Neuronal stem cell (in vitro differentiated cells): ENCODE results near the gene NPNT.

ENCODE experiments used
- DNase-seq: peaks from one replicate; pipeline ENCODE4 v3.0.0-alpha.2; 2013; ENCODE audit warnings: low spot score
- H2AFZ ChIP-seq: one replicate; pipeline ENCODE4 v1.6.1; 2013; ENCODE audit warnings: mild to moderate bottlenecking, low read length, inconsistent platforms
- H2AK5ac ChIP-seq: 2 replicates; pipeline ENCODE4 v1.6.1; 2013; ENCODE audit warnings: low read depth, mild to moderate bottlenecking, inconsistent platforms, low read length, moderate library complexity, mixed read lengths
- H2BK120ac ChIP-seq: 2 replicates; pipeline ENCODE4 v1.6.1; 2013; ENCODE audit warnings: low read depth, mild to moderate bottlenecking, inconsistent platforms, low read length, moderate library complexity, mixed read lengths
- H2BK12ac ChIP-seq: one replicate; pipeline ENCODE4 v1.6.1; 2013; ENCODE audit warnings: low read length, inconsistent platforms
- H2BK15ac ChIP-seq: 2 replicates; pipeline ENCODE4 v1.6.1; 2013; ENCODE audit warnings: mild to moderate bottlenecking, low read length, inconsistent platforms, mixed read lengths
- H2BK5ac ChIP-seq: one replicate; pipeline ENCODE4 v1.6.1; 2013; ENCODE audit warnings: inconsistent platforms, mild to moderate bottlenecking, low read length, moderate library complexity
- H3K14ac ChIP-seq: one replicate; pipeline ENCODE4 v1.6.1; 2013; ENCODE audit warnings: low read length, inconsistent platforms
- H3K18ac ChIP-seq: 2 replicates; pipeline ENCODE4 v1.6.1; 2013; ENCODE audit warnings: low read length, inconsistent platforms
- H3K23ac ChIP-seq: 2 replicates; pipeline ENCODE4 v1.6.1; 2013; ENCODE audit warnings: low read depth, mild to moderate bottlenecking, mixed read lengths, low read length, inconsistent platforms; ENCODE audit not compliant: poor library complexity
- H3K27ac ChIP-seq: replicated peaks from 3 replicates; pipeline ENCODE4 v1.5.1; 2013; ENCODE audit warnings: low read length, inconsistent platforms
- H3K27me3 ChIP-seq, 3 experiments: 2 replicates each; pipeline ENCODE4 v1.6.1; 2013; ENCODE audit warnings: low read length in 3 of 3, mild to moderate bottlenecking in 2 of 3, inconsistent platforms in 1 of 3, low read depth in 1 of 3, mixed read lengths in 1 of 3, moderate library complexity in 1 of 3; ENCODE audit not compliant: control insufficient read depth in 3 of 3, insufficient read depth in 3 of 3
- H3K36me3 ChIP-seq, 2 donors: replicated peaks in 1 of 2; 2 replicates each; pipeline ENCODE4 v1.6.1; 2013; ENCODE audit warnings: low read length in 2 of 2; ENCODE audit not compliant: control insufficient read depth in 2 of 2, insufficient read depth in 2 of 2
- H3K4ac ChIP-seq: 2 replicates; pipeline ENCODE4 v1.6.1; 2013; ENCODE audit warnings: inconsistent platforms, mild to moderate bottlenecking, low read length, moderate library complexity
- H3K4me1 ChIP-seq, 2 donors: 1 replicate in 1 of 2; 2 replicates in 1 of 2; pipeline ENCODE4 v1.6.1; 2013; ENCODE audit warnings: low read length in 2 of 2, low read depth in 1 of 2; ENCODE audit not compliant: control insufficient read depth in 2 of 2, insufficient read depth in 1 of 2
- H3K4me2 ChIP-seq: one replicate; pipeline ENCODE4 v1.6.1; 2013; ENCODE audit warnings: mild to moderate bottlenecking, low read length, inconsistent platforms; ENCODE audit not compliant: insufficient read depth, poor library complexity, severe bottlenecking
- H3K4me3 ChIP-seq, 2 donors: 2 replicates each; pipeline ENCODE4 v1.5.1; 2013; ENCODE audit warnings: low read length in 2 of 2, mild to moderate bottlenecking in 2 of 2, inconsistent platforms in 1 of 2, moderate library complexity in 1 of 2
- H3K79me1 ChIP-seq: one replicate; pipeline ENCODE4 v1.6.1; 2013; ENCODE audit warnings: low read depth, mild to moderate bottlenecking, inconsistent platforms, low read length, moderate library complexity
- H3K9ac ChIP-seq: one replicate; pipeline ENCODE4 v1.6.1; 2013; ENCODE audit warnings: mild to moderate bottlenecking, low read depth, low read length, inconsistent platforms; ENCODE audit not compliant: poor library complexity
- H3K9me3 ChIP-seq, 2 donors: replicated peaks in 1 of 2; 2 replicates each; pipeline versions ENCODE3 to v1.6.1; 2013; ENCODE audit warnings: low read length in 2 of 2, mild to moderate bottlenecking in 2 of 2, inconsistent platforms in 1 of 2, low read depth in 1 of 2, mixed read lengths in 1 of 2, moderate library complexity in 1 of 2; ENCODE audit not compliant: control insufficient read depth in 2 of 2, insufficient read depth in 1 of 2
- H4K8ac ChIP-seq: one replicate; pipeline ENCODE4 v1.6.1; 2013; ENCODE audit warnings: low read depth, mild to moderate bottlenecking, inconsistent platforms, low read length, moderate library complexity
- H4K91ac ChIP-seq: one replicate; pipeline ENCODE4 v1.6.1; 2013; ENCODE audit warnings: low read length, low read depth, mild to moderate bottlenecking, inconsistent platforms; ENCODE audit not compliant: poor library complexity
- WGBS, 2 donors: extraction: QIAGEN DNeasy Blood & Tissue Kit; methylation state at CpG; one replicate each; pipeline ENCODE4 v1.1.7; 2013; ENCODE audit warnings: missing lambda C conversion rate in 2 of 2, mixed read lengths in 1 of 2; ENCODE audit not compliant: insufficient read length in 2 of 2, insufficient replicate concordance in 1 of 2; ENCODE audit errors: extremely low coverage in 2 of 2; 5-methylcytosine and 5-hydroxymethylcytosine counted together

NPNT gene

GRCh38 chr4:105936901-105937300, 41.6 kb downstream of the NPNT start:
- DNase-seq, result no peak
- Histone ChIP-seq H3K79me1 (no peaks in the 10 kb centered on the region), H2AK5ac (no peak overlapping the region), H2AFZ (no peak overlapping the region), H2BK12ac (no peak overlapping the region), H2BK120ac (no peak overlapping the region), H4K91ac (no peak overlapping the region), H3K4me1 (no peaks in the 10 kb centered on the region), H3K27ac (no peak overlapping the region), H3K9ac (no peak overlapping the region), H3K4ac (no peak overlapping the region), H2BK5ac (no peak overlapping the region), H3K23ac (no peak overlapping the region), H3K4me3 (no peak overlapping the region), H3K36me3 (no peaks in the 10 kb centered on the region), H4K8ac (no peak overlapping the region), H3K18ac (no peak overlapping the region), H3K4me2 (no peak overlapping the region), H3K27me3 (no peaks in the 10 kb centered on the region), H3K9me3 (no peaks in the 10 kb centered on the region), H3K14ac (no peak overlapping the region), H2BK15ac (no peak overlapping the region)
- no CpG with 5 or more reads among the region's 7 CpGs for WGBS, 2 donors

- Histone ChIP-seq H2BK15ac (no peak overlapping the region), H3K36me3 (no peaks in the 10 kb centered on the region), H3K23ac (no peak overlapping the region), H4K8ac (no peak overlapping the region), H3K27me3 (no peaks in the 10 kb centered on the region), H3K14ac (no peak overlapping the region), H3K4ac (no peak overlapping the region), H3K4me2 (no peak overlapping the region), H3K9me3 (no peaks in the 10 kb centered on the region), H3K9ac (no peak overlapping the region), H3K18ac (no peak overlapping the region), H2AFZ (no peak overlapping the region), H3K27ac (no peak overlapping the region), H3K4me1 (no peaks in the 10 kb centered on the region), H3K4me3 (no peak overlapping the region), H3K79me1 (no peaks in the 10 kb centered on the region), H2BK120ac (no peak overlapping the region), H2BK5ac (no peak overlapping the region), H4K91ac (no peak overlapping the region), H2BK12ac (no peak overlapping the region), H2AK5ac (no peak overlapping the region)
- no peak for DNase-seq
- WGBS, 2 donors, result no CpG with 5 or more reads among the region's 1 CpG
Measured at GRCh38 chr4:105937759-105938158, 42.5 kb downstream of the NPNT start.

GRCh38 chr4:105943234-105943633, 48.0 kb downstream of the NPNT start:
- no peak overlapping the region for H2AK5ac ChIP-seq
- H3K27ac ChIP-seq, result no peak overlapping the region
- H2BK5ac ChIP-seq, result no peak overlapping the region
- H2BK120ac ChIP-seq, result no peak overlapping the region
- H3K4me2 ChIP-seq, result no peak overlapping the region
- no peak overlapping the region for H4K91ac ChIP-seq
- H3K9me3 ChIP-seq, result no peaks in the 10 kb centered on the region
- H3K14ac ChIP-seq, result no peak overlapping the region
- no peak overlapping the region for H3K23ac ChIP-seq
- H3K27me3 ChIP-seq, result peaks cover 0 to 3% (median 0%) of the 10 kb centered on the region in 3 experiments
- no peak overlapping the region for H3K4ac ChIP-seq
- no peak overlapping the region for H2AFZ ChIP-seq
- no peak overlapping the region for H2BK15ac ChIP-seq
- H3K79me1 ChIP-seq, result no peaks in the 10 kb centered on the region
- H2BK12ac ChIP-seq, result no peak overlapping the region
- H3K36me3 ChIP-seq, result no peaks in the 10 kb centered on the region
- H3K18ac ChIP-seq, result no peak overlapping the region
- no peak for DNase-seq
- H3K4me3 ChIP-seq, result no peak overlapping the region
- H4K8ac ChIP-seq, result no peak overlapping the region
- WGBS, 2 donors, result no CpG with 5 or more reads among the region's 3 CpGs
- no peak overlapping the region for H3K9ac ChIP-seq
- no peaks in the 10 kb centered on the region for H3K4me1 ChIP-seq

- H2BK12ac ChIP-seq, result no peak overlapping the region
- no peaks in the 10 kb centered on the region for H3K36me3 ChIP-seq
- no peak overlapping the region for H3K14ac ChIP-seq
- no peak overlapping the region for H3K23ac ChIP-seq
- no CpG with 5 or more reads among the region's 1 CpG for WGBS, 2 donors
- H4K8ac ChIP-seq, result no peak overlapping the region
- no peak overlapping the region for H2AFZ ChIP-seq
- peaks cover 0 to 3% (median 0%) of the 10 kb centered on the region in 3 experiments for H3K27me3 ChIP-seq
- H3K9ac ChIP-seq, result no peak overlapping the region
- H2BK120ac ChIP-seq, result no peak overlapping the region
- H2BK5ac ChIP-seq, result no peak overlapping the region
- no peaks in the 10 kb centered on the region for H3K79me1 ChIP-seq
- H2AK5ac ChIP-seq, result no peak overlapping the region
- H3K4me3 ChIP-seq, result no peak overlapping the region
- H3K9me3 ChIP-seq, result no peaks in the 10 kb centered on the region
- no peak overlapping the region for H3K4ac ChIP-seq
- no peak overlapping the region for H3K18ac ChIP-seq
- H3K4me1 ChIP-seq, result no peaks in the 10 kb centered on the region
- H2BK15ac ChIP-seq, result no peak overlapping the region
- no peak overlapping the region for H3K4me2 ChIP-seq
- H4K91ac ChIP-seq, result no peak overlapping the region
- DNase-seq, result no peak
- no peak overlapping the region for H3K27ac ChIP-seq
Measured at GRCh38 chr4:105944540-105944939, 49.3 kb downstream of the NPNT start.
